Activated CD8-positive, alpha-beta memory T cell treated with anti-CD3 and anti-CD28 coated beads, Interleukin-2, amount 50 U/mL, for 1 hour (primary cell): ENCODE data around the gene NEK9.

Experiments
- DNase-seq: peaks from one replicate; pipeline ENCODE4 v3.0.0-alpha.2; 2020; ENCODE audit errors: extremely low read depth

Gene NEK9

DNA sequence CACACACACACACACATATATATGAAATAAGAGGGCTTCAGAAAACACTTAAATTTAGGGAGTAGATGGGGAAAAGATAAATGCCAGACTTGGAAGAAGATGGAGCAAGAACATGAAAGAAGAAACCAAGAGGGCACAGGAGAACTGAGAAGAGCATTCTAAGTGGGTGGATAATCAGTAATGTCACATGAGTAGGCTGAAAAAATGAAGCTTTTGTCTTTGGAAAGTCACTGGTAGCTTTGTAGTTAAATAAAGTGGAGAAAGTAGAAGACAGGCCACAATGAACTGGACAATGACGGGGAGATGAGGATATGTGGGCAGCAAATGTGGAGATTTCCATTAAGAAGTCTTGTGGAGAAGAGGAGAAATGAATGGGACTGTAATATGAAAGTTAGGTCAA is 59.6 kb downstream of the NEK9 start:
- no peak for DNase-seq

DNA sequence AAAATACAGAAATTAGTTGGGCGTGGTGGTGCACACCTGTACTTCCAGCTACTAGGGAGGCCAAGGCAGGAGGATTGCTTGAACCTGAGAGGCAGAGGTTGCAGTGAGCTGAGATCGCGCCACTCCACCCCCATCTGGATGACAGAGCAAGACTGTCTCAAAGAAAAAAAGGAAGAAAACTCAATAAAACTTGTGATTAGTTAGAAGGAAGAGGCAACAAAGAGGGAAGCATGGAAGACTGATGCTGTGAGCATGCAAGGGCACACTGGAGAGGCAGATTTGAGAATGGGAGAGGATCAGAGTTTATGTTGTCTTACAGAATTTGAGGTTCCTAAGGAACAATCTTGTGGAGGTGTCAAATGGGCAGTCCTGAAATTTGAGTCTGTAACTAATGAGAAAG is 60.2 kb downstream of the NEK9 start:
- no peak for DNase-seq

DNA sequence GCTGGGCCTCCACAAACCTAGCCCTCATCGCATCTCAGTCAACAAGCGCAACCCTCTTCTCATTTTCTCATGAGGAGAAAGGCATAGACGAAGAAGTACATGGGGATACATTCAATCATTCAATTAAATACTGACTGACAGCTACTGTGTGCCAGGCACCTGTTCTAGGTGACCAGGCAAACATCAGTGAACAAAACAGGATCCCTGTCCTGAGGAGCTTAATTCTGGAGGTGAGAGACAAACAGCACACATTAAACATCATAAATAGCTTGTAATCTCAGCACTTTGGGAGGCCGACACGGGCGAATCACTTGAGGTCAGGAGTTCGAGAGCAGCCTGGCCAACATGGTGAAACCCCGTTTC is 62.7 kb downstream of the NEK9 start:
- DNase-seq, result no peak

DNA sequence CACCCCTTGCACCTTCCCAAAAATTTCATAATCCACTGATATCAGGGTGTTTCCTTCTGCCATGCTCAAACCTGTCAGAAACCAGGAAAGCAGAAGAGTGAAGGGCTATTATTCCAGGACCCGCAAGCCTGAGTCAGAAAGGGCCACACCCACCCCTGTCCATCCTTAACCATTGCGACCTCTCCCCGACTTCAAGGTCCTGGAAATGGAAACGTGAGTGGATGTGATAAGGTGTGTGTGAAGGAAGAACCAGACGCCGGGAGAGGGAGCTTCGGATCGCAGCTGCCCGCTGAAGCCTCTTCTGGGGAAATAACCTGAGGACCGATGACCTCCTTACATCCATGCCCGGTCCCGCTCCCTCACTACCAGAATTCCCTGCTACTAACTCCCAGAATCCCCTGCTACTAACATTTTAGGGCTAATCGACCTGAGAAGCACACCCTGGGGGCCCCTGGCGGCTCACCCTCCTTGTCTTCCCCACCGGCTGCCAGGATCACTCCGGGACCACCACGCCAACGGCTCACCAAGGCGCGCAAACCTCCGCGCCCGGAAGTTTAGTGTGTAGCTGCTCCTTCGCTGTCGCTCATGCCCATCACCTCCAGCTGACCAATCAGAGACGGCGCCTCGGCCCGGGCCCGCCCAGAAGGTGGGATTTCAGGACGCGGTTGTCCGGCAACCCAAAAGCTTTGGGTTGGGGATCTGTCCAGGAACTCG is 63.2 kb downstream of the NEK9 start, which contains the start of gene ACYP1:
Gene ACYP1, minus strand, starts transcription at position 534 of the 714 bp plus-strand sequence. Its CDS starts 471 bp downstream, at position 63.
- peak; percentile 52 for DNase-seq

DNA sequence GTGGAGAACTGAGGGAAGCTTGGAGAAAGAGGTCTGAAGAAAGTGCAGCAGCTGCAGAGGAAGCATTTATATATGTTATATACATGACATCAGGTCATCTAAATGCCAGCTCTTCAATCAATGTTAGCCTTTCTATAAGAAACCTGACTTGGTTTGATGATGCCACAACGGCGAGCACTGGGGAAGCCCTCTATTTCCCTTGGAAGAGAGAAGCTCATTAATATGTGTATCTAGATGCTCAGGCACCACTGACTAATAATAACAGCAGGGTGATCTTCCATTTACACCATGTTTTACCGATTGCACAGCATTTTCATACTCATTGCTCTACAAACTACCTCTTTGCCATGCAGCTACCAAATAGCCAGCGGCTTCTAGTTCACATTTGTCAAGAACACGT is 63.8 kb downstream of the NEK9 start:
- no peak for DNase-seq

- no peak for DNase-seq
These were observed 66.4 kb downstream of the NEK9 start for GRCh38 chr14:75060420-75060819.

GRCh38 chr14:75059642-75060041 is 67.2 kb downstream of the NEK9 start:
- DNase-seq, result no peak

DNA sequence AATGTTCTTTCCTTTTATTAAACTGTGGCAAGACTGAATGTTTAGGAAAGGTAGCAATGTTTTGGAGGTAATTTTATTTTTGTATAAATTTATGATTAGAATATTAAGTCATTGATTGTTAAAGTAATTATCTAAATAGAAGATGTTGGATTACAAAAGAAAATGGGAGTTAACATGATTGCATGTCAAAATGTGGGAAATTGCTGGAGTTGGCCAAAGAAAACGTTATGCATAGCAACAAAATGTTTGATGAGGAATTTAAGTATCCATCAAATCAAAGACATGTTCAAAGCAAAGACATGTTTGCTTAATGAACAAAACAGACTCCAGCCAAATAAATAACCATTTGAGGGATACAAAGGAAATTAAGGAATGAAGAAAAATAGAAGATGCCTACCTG is 72.4 kb downstream of the NEK9 start:
- no peak for DNase-seq

DNA sequence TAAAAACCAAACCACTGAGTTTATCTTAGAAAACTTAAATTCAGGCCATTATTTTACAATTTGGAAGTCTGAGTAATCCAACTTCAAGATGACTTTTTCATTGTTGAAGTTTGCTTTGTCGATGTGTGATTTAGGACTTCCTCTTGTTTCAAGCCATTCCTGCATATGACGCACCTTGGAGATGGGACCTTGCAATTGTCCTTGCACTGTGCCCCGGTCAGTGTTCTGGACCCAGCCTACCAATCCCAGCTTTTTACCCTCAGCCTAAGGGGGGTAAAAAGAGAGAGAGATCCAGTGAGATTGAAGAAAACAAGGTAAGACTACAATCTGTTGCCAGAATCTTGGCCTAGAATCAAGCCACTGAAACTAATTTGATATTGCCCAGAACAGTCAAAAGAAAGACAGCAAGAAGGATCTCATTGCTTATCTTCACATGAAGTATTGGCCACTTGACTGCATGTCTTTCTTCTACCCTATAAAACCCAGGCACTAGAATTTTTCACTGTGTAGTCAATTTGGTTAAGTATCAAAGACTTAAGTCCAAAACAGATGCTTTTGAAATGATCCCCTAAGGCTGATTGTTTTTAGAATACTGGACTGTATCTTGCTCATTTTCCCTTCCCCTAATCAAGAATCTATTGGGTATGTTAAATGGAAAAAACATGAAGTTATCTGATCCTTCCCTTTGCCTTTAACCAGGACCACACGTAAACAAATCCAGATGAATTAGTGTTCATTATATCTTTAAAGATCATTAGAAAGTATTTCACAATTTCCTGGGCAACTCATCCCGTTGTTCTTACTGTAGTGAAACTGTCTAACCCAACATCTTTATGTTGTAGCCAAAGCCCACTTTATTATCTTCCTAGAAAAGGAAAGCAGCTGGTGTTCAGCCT is 73.2 kb downstream of the NEK9 start:
- no peak for DNase-seq

GRCh38 chr14:75051556-75051899 is 75.3 kb downstream of the NEK9 start:
- DNase-seq, result no peak

GRCh38 chr14:75050852-75051555 is 75.8 kb downstream of the NEK9 start, which contains the start of gene MLH3:
Gene MLH3, minus strand, starts transcription at chr14:75051467. Its CDS starts 1,812 bp downstream, at chr14:75049655.
- DNase-seq, result peak; percentile 54

DNA sequence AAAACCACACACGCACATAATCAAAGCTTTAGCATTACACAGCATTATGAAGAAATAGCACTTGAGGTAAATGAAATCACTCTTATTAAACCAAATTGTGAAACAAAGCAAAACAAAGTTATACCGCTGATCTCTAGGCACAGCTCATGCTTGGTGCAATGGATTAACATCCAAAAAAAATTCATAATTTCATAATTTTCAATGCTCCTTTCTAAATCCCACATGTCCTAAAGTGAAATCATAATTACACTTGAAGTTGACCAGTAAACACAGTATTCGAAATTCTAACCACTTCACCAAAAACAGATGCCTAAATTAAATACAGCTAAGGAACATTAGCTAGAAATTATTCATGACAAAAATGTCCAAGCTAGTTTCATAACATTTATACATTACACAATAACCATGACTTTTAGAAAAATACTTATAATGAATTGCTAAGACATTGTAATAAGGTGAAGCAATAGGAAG is 77.1 kb downstream of the NEK9 start:
- DNase-seq, result no peak

- no peak for DNase-seq
These were observed 77.7 kb downstream of the NEK9 start for GRCh38 chr14:75049136-75049535.

DNA sequence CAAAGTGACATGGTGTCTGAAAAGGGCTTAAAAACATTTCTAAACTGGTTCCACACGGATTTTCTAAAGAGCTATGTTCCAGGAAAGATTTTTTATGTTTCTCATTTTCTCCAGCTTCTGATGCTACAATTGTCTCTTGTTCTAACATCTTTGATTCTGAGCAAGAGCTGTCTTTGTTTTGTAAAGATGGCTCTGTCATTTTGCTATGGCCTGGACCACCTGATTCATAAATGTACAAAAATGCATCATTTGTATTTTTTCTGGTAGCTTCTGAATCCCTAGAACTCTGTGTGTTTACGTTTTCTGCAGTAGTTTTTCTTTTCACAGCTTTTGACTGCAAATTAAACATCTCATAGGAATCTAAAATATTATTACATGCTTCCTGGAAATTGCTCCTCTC is 78.7 kb downstream of the NEK9 start:
- DNase-seq, result no peak

GRCh38 chr14:75047506-75047905 is 79.3 kb downstream of the NEK9 start:
- no peak for DNase-seq

DNA sequence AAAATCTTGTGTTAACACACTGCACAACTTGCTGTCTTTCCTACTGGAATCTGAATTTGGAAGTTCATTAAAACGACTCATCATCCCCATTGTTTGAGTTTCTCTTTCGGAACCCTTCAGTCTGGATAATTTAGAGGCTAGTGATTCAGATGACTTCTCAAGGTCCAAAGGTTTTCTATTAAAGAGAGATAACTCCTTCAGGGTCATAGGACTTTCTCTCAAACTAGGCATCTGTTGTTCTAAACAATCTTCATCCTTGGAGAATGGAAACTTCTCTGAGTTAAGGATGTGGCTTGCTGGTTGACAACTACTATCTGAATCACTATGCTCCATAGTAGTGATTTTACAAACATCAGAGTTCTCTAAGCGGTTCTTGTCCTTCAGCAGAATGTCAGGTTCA is 79.9 kb downstream of the NEK9 start:
- DNase-seq, result no peak

- DNase-seq, result no peak
These were observed 80.6 kb downstream of the NEK9 start for GRCh38 chr14:75046275-75046674.

DNA sequence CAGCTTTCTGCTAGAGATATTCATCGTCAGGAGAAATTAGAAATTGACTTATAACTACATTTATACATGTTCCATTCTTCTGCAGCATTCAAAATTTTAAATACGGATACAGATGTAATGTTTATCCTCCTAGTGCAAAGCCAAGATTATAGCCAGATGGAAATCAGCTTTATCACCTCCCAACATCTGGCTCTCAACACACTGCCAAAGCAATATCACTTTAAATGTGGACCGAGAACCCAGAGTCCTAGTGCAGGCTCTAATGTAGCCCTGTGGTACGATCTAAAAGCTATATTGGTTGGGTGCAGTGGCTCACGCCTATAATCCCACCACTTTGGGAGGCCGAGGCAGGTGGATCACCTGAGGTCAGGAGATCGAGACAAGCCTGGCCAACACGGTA is 82.1 kb downstream of the NEK9 start:
- no peak for DNase-seq

GRCh38 chr14:75044322-75044721 is 82.5 kb downstream of the NEK9 start:
- DNase-seq, result no peak

DNA sequence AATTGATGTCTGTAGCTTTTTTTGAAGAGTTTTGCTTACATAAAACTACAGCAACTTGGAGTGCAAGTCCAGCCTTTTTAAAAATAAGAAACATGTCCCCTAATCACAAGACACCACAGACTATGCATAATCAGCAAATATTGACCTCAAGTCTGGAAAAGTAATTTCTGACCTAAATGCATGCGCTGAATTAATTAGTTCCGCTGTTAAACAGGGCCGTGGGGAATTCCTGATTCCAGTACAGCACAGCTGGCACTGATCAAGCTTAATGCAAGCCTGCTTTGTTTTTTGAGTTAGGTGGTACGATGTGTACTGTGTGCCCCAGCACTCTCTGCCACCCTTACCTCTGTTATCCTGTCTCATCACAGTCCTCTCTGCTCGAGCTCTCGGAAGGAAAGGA is 84.8 kb downstream of the NEK9 start:
- no peak for DNase-seq

GRCh38 chr14:75041613-75042012 is 85.2 kb downstream of the NEK9 start:
- DNase-seq, result no peak

DNA sequence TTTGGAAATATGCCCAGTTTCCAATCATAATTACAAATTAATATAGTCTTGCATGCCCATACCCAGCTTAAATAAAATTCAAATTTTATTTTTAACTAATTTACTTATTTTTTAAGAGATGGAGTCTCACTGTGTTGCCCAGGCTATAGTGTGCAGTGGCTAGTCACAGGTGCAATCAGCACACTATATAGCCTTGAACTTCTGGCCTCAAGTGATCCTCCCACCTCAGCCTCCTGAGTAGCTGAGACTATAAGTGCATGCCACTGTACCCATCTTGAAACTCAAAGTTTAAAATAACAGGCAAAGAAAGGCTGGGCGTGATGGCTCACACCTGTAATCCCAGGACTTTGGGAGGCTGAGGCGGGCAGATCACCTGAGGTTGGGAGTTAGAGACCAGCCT is 85.9 kb downstream of the NEK9 start:
- no peak for DNase-seq
